ENCODE data around the gene ABCG4.

GRCh38 chr11:119110439-119110838 is 38.4 kb upstream of the ABCG4 start:
- TF ChIP-seq POLR2A (IDR thresholded peaks at IDR 0.05): no peak
- TF ChIP-seq, protein P1, sequence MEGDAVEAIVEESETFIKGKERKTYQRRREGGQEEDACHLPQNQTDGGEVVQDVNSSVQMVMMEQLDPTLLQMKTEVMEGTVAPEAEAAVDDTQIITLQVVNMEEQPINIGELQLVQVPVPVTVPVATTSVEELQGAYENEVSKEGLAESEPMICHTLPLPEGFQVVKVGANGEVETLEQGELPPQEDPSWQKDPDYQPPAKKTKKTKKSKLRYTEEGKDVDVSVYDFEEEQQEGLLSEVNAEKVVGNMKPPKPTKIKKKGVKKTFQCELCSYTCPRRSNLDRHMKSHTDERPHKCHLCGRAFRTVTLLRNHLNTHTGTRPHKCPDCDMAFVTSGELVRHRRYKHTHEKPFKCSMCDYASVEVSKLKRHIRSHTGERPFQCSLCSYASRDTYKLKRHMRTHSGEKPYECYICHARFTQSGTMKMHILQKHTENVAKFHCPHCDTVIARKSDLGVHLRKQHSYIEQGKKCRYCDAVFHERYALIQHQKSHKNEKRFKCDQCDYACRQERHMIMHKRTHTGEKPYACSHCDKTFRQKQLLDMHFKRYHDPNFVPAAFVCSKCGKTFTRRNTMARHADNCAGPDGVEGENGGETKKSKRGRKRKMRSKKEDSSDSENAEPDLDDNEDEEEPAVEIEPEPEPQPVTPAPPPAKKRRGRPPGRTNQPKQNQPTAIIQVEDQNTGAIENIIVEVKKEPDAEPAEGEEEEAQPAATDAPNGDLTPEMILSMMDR (IDR thresholded peaks at IDR 0.05): no peak
- TF ChIP-seq POLR2AphosphoS5 (IDR thresholded peaks at IDR 0.05): no peak
